ENCODE results near the gene IGF2. TPM values are rescaled to one million over a fixed set of nuclear protein-coding genes. Genes with fewer than 3 reads are reported as not detected.

The IGF2 gene
- total and polyA plus RNA-seq, 5 donors from 2014 or later = 0.07 TPM; not detected in 4

- Mint-ChIP-seq H3K27me3 (peaks cover 4% of the 10 kb centered on the region), H3K4me3 (no peak overlapping the region), H3K36me3 (no peaks in the 10 kb centered on the region), H3K9me3 (no peaks in the 10 kb centered on the region), H3K4me1 (no peaks in the 10 kb centered on the region), H3K27ac (no peak overlapping the region)
- Histone ChIP-seq H3K4me1 (ENCODE audit: control insufficient read depth, insufficient read depth, low read length, poor library complexity, severe bottlenecking) (no peaks in the 10 kb centered on the region), H3K36me3 (ENCODE audit: control insufficient read depth, insufficient read depth, low read length) (no peaks in the 10 kb centered on the region), H3K27me3 (ENCODE audit: control insufficient read depth, insufficient read depth, low read length) (no peaks in the 10 kb centered on the region), H3K9me3 (ENCODE audit: control insufficient read depth in 2 of 2, low read length in 2 of 2) (no peaks in the 10 kb centered on the region), H3K4me3 (ENCODE audit: low read depth, low read length) (no peak overlapping the region), H3K27ac (ENCODE audit: insufficient read depth, low read length, poor library complexity, severe bottlenecking) (no peak overlapping the region)
- DNase-seq (no peak), ATAC-seq (ENCODE audit: low read depth in 2 of 2) (no peak)
Measured at GRCh38 chr11:2103668-2104523, 35.3 kb downstream of the IGF2 start.

DNA sequence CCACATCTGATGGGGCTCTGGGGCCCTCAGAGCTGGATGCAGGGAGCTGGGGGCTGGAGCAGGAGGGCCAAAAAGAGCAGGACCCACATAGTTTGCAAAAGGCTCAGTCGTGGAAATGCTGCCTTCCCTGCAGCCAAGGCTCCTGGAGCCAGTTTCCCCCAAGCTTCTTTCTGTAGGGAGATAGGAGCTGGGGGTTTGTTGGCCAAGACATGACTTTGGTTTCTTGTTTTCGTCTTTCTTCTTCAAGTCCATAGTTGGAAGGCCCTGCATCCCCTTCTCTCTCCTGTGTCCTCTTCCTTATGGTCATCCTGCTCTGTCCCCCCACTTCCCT, 36.3 kb downstream of the IGF2 start:
- no peak overlapping the region for H3K27ac Mint-ChIP-seq
- H3K9me3 ChIP-seq (ENCODE audit: control insufficient read depth in 2 of 2, low read length in 2 of 2) = no peaks in the 10 kb centered on the region
- H3K9me3 Mint-ChIP-seq = no peaks in the 10 kb centered on the region
- no peak for DNase-seq
- no peaks in the 10 kb centered on the region for H3K36me3 Mint-ChIP-seq
- H3K4me1 Mint-ChIP-seq = no peaks in the 10 kb centered on the region
- H3K27ac ChIP-seq (ENCODE audit: insufficient read depth, low read length, poor library complexity, severe bottlenecking) = no peak overlapping the region
- H3K27me3 Mint-ChIP-seq = peaks cover 4% of the 10 kb centered on the region
- no peaks in the 10 kb centered on the region for H3K36me3 ChIP-seq (ENCODE audit: control insufficient read depth, insufficient read depth, low read length)
- H3K4me3 ChIP-seq (ENCODE audit: low read depth, low read length) = no peak overlapping the region
- ATAC-seq (ENCODE audit: low read depth in 2 of 2) = no peak
- no peaks in the 10 kb centered on the region for H3K27me3 ChIP-seq (ENCODE audit: control insufficient read depth, insufficient read depth, low read length)
- H3K4me1 ChIP-seq (ENCODE audit: control insufficient read depth, insufficient read depth, low read length, poor library complexity, severe bottlenecking) = no peaks in the 10 kb centered on the region
- H3K4me3 Mint-ChIP-seq = no peak overlapping the region

- H3K27ac Mint-ChIP-seq = no peak overlapping the region
Measured at GRCh38 chr11:2102132-2102882, 36.9 kb downstream of the IGF2 start.

DNA sequence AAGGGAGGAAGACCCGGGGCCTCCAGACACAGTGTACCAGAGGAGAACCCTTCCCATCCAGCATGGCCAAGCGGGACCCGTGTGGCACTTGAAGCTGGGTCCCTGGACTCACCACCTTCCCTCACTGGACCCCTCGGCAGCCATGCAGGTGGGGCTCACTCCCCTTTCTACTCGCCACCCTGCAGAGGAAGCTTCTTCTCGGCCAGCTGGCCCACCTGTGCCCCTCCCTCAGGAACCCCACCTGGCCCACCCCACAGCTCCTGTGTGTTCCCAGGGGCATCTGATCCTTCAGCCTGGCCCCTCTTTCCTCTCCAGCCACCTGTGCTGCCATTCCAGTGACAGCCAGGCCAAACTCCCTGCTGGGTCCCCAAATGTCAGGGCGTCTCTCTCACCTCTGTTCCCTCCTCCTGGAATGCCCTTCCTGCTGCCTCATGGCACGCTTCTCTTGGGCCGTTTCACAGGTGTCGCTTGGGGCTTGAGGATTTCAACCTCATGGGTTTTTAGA, 38.0 kb downstream of the IGF2 start:
- peaks cover 4% of the 10 kb centered on the region for H3K27me3 Mint-ChIP-seq
- H3K4me3 Mint-ChIP-seq = no peak overlapping the region
- ATAC-seq (ENCODE audit: low read depth in 2 of 2) (no peak), DNase-seq (no peak)
- Histone ChIP-seq H3K36me3 (ENCODE audit: control insufficient read depth, insufficient read depth, low read length) (no peaks in the 10 kb centered on the region), H3K27me3 (ENCODE audit: control insufficient read depth, insufficient read depth, low read length) (no peaks in the 10 kb centered on the region), H3K9me3 (ENCODE audit: control insufficient read depth in 2 of 2, low read length in 2 of 2) (no peaks in the 10 kb centered on the region), H3K4me1 (ENCODE audit: control insufficient read depth, insufficient read depth, low read length, poor library complexity, severe bottlenecking) (no peaks in the 10 kb centered on the region), H3K27ac (ENCODE audit: insufficient read depth, low read length, poor library complexity, severe bottlenecking) (no peak overlapping the region), H3K4me3 (ENCODE audit: low read depth, low read length) (no peak overlapping the region)
- H3K27ac Mint-ChIP-seq = no peak overlapping the region
- H3K4me1 Mint-ChIP-seq = no peaks in the 10 kb centered on the region
- H3K9me3 Mint-ChIP-seq = no peaks in the 10 kb centered on the region
- H3K36me3 Mint-ChIP-seq = no peaks in the 10 kb centered on the region

More at GRCh38 chr11:2102132-2102882, 36.9 kb downstream of the IGF2 start:
- Histone ChIP-seq H3K4me1 (ENCODE audit: control insufficient read depth, insufficient read depth, low read length, poor library complexity, severe bottlenecking) (no peaks in the 10 kb centered on the region), H3K9me3 (ENCODE audit: control insufficient read depth in 2 of 2, low read length in 2 of 2) (no peaks in the 10 kb centered on the region), H3K27me3 (ENCODE audit: control insufficient read depth, insufficient read depth, low read length) (no peaks in the 10 kb centered on the region), H3K4me3 (ENCODE audit: low read depth, low read length) (no peak overlapping the region), H3K36me3 (ENCODE audit: control insufficient read depth, insufficient read depth, low read length) (no peaks in the 10 kb centered on the region), H3K27ac (ENCODE audit: insufficient read depth, low read length, poor library complexity, severe bottlenecking) (no peak overlapping the region)
- ATAC-seq (ENCODE audit: low read depth in 2 of 2) (no peak), DNase-seq (no peak)
- Mint-ChIP-seq H3K4me1 (no peaks in the 10 kb centered on the region), H3K36me3 (no peaks in the 10 kb centered on the region), H3K9me3 (no peaks in the 10 kb centered on the region), H3K27me3 (peaks cover 4% of the 10 kb centered on the region), H3K4me3 (no peak overlapping the region)

DNA sequence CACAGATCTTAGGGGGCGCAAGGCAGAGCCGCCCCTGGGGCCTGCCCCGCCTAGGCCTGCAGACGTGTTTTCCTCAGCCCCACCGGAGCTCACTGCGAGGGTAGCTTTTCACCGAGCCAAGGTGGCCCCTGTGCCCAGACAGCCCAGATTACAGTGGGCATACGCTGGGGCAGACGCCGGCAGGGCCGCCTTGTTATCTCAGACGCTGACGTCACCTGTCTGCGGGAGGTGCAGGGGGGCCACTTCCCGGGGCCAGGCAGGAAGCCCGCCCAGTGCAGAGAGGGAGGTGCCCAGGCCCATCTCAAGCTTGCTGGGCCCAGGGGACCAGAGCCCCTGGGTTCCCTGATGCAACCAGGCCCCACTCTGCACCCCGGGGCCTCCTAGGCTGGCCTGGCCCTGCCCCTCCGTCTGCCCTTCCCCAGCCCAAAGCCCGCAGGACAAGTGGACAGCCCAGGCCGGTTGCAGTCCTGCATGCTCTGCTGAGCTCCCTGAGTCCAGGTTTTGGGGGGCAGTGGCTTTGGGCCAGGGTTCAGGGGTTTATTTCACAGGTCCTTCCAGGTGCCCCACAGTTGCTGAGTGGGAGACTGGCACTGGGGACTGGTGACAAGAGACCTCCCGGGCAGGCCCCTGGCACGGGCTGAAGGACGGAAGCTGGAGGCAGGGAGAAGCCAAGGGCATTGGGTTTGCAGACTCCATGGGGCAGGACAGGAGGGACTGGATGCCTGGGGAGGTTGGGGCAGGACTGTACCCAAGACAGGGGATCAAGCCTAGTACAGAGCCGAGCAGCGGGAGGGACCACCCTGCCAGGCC, 38.6 kb downstream of the IGF2 start:
- ATAC-seq (ENCODE audit: low read depth in 2 of 2) (no peak), DNase-seq (no peak)
- H3K4me3 ChIP-seq (ENCODE audit: low read depth, low read length) = no peak overlapping the region
- no peak overlapping the region for H3K4me3 Mint-ChIP-seq
- H3K27ac Mint-ChIP-seq = no peak overlapping the region
- H3K36me3 Mint-ChIP-seq = no peaks in the 10 kb centered on the region
- no peaks in the 10 kb centered on the region for H3K27me3 ChIP-seq (ENCODE audit: control insufficient read depth, insufficient read depth, low read length)
- H3K4me1 ChIP-seq (ENCODE audit: control insufficient read depth, insufficient read depth, low read length, poor library complexity, severe bottlenecking) = no peaks in the 10 kb centered on the region
- no peaks in the 10 kb centered on the region for H3K36me3 ChIP-seq (ENCODE audit: control insufficient read depth, insufficient read depth, low read length)
- H3K27me3 Mint-ChIP-seq = peaks cover 4% of the 10 kb centered on the region
- H3K4me1 Mint-ChIP-seq = no peaks in the 10 kb centered on the region
- no peak overlapping the region for H3K27ac ChIP-seq (ENCODE audit: insufficient read depth, low read length, poor library complexity, severe bottlenecking)
- no peaks in the 10 kb centered on the region for H3K9me3 Mint-ChIP-seq
- no peaks in the 10 kb centered on the region for H3K9me3 ChIP-seq (ENCODE audit: control insufficient read depth in 2 of 2, low read length in 2 of 2)

GRCh38 chr11:2099516-2100349, 39.5 kb downstream of the IGF2 start:
- Histone ChIP-seq H3K27me3 (ENCODE audit: control insufficient read depth, insufficient read depth, low read length) (no peaks in the 10 kb centered on the region), H3K36me3 (ENCODE audit: control insufficient read depth, insufficient read depth, low read length) (no peaks in the 10 kb centered on the region), H3K9me3 (ENCODE audit: control insufficient read depth in 2 of 2, low read length in 2 of 2) (no peaks in the 10 kb centered on the region), H3K27ac (ENCODE audit: insufficient read depth, low read length, poor library complexity, severe bottlenecking) (no peak overlapping the region), H3K4me1 (ENCODE audit: control insufficient read depth, insufficient read depth, low read length, poor library complexity, severe bottlenecking) (no peaks in the 10 kb centered on the region), H3K4me3 (ENCODE audit: low read depth, low read length) (no peak overlapping the region)
- H3K4me3 Mint-ChIP-seq = no peak overlapping the region
- no peak overlapping the region for H3K27ac Mint-ChIP-seq
- no peaks in the 10 kb centered on the region for H3K36me3 Mint-ChIP-seq
- no peak for DNase-seq
- peaks cover 4% of the 10 kb centered on the region for H3K27me3 Mint-ChIP-seq
- no peaks in the 10 kb centered on the region for H3K9me3 Mint-ChIP-seq
- no peak for ATAC-seq (ENCODE audit: low read depth in 2 of 2)
- H3K4me1 Mint-ChIP-seq = no peaks in the 10 kb centered on the region
